Measurements from ENCODE around the gene ADGRF1.

- TF ChIP-seq CTCF (IDR thresholded peaks at IDR 0.05) (no peak), EP300 (IDR thresholded peaks at IDR 0.05) (no peak)
Observed at GRCh38 chr6:47079638-47080037, 37.5 kb upstream of the ADGRF1 start.

All from esophagus muscularis mucosa (tissue), 3 donors.